CD4-positive, alpha-beta T cell treated with Interleukin-15 for 1 hour (primary cell): ENCODE measurements around the gene CD101.

Experiments
- DNase-seq: peaks from one replicate; pipeline ENCODE4 v3.0.0-alpha.2; 2020

Gene CD101

DNA sequence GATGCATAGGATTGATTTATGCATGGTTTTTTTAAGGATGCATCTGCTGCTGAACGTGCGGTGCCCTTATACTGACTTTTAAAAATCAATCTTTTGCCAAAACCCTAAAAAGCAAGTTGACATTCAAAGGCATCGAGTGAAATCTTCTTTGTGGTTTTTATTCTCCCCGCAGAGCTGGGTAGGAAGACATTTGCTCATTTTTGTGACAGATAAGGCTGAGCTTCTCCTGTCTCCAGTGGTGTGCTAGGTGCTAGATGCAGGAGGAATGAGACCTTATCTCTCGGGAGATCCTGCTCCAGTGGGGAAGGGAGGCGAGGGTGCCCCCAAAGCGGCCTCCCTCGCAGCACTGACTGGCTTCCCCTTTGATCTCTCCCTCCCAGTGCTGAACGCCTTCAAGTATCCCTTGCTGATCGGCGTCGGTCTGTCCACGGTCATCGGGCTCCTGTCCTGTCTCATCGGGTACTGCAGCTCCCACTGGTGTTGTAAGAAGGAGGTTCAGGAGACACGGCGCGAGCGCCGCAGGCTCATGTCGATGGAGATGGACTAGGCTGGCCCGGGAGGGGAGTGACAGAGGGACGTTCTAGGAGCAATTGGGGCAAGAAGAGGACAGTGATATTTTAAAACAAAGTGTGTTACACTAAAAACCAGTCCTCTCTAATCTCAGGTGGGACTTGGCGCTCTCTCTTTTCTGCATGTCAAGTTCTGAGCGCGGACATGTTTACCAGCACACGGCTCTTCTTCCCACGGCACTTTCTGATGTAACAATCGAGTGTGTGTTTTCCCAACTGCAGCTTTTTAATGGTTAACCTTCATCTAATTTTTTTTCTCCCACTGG lies 14.9 kb upstream of the CD101 start:
- DNase-seq: no peak

DNA sequence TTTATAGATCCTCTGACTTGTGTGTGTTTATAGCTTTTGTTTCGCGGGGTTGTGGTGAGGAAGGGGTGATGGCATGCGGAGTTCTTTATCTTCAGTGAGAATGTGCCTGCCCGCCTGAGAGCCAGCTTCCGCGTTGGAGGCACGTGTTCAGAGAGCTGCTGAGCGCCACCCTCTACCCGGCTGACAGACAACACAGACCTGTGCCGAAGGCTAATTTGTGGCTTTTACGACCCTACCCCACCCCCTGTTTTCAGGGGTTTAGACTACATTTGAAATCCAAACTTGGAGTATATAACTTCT lies 14.4 kb upstream of the CD101 start:
- peak; percentile 70 for DNase-seq

DNA sequence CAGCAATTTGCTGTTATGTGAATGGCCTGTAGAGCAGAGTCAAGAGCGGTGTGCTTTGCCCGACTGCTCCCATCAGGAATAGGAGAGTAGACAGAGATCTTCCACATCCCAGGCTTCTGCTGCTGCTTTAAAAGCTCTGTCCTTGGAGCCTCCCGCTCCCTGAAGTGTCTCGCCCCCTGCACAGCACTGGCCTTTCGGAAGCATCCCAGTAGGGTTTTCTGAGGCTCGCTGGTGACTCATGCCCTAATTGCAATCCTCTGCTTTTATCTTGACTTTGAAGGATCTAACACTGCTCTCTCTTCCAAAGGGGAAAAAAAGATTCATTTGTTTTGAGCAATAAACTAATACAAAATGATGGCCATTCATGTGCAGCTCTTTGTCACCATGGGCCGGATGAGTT lies 13.3 kb upstream of the CD101 start:
- no peak for DNase-seq

DNA sequence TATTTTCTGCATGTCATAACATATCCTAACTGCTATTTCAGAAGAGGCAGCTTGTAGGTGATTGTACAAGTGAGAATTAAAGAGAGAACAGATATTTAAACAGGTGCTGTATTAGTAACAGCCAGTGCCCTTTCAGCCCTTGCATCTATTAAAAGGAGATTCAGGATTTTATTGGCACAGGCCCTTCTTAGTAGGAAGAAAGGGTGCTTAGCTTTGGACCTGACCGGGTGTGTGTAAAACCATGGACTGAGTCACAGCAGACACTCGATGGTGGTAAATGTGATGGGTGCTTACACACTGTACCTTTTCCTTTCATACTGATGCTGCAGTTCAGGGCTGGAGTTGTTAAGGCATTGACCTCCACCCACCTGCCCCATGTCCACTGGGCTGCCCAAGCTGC lies 12.7 kb upstream of the CD101 start:
- no peak for DNase-seq

DNA sequence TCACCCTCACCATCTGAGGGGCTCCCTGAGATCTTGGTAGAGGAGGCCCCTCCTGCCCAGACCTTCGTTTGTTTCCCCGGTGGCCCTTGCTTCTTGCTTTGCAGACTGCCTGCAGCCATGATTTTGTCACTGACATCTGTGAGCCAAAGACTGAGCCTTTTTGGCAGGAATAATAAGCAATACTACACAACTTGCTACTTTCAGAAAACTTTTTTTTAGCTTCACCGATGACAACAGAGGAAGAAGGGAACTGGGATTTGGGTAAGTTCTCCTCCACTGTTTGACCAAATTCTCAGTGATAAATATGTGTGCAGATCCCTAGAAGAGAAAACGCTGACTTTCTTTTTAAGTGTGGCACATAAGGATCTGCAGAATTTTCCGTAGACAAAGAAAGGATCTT lies 11.7 kb upstream of the CD101 start:
- DNase-seq: no peak

DNA sequence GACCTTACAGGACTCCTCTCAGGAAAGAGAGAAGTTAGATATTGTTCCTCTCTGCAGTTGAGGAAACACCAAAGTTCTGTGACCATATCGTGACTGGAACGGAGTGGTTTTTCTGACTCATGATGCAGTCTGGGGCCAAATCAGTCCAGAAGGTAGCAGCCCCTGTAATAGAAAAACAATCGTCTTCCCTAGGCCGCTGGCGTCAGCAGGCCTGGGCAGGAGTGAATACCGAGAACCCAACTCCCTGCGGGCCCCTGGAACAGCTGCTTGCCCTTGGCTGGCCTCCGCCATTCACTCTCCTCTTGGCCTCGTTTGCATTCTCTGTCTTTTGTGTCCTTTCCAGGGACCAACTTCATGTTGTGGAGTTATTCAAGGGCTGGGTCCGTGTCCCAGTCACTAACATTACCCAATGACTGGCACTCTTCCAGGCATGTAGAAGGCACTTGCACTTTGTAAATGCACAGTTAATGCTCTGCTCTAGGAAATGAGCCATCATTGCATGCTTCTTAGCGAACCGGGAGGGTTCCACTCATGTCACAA lies 10.9 kb upstream of the CD101 start:
- DNase-seq: no peak

DNA sequence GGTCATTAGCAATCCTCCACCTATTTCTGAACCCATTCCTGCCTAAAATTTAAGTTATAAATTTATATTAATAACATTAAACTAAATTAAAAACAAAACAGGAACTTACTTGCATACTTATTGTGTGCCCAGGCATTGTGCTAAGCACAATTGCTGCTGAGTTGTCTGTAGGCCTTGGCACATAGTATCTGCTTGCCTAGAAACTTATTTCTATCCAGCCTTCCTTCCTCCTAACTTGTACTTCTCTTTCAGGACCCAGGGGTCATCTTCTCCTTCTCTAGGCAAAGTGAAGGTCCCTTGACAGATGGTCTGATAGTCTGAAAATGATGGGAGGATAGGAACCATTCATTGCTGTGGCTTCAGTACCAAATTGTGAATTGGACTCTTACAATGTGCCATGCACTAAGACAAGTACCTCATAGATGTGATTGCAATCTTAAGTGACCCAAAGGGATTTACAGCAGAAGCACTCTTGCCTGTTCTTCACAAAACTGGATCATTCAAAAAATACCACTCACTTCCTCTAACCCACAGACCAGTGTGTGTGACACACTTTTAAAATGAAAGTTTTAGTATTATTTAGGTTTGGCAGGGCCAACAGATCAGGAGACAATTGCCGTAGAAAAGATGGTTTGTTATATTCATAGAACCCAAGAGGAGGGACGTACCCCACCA lies 10.3 kb upstream of the CD101 start:
- no peak for DNase-seq

DNA sequence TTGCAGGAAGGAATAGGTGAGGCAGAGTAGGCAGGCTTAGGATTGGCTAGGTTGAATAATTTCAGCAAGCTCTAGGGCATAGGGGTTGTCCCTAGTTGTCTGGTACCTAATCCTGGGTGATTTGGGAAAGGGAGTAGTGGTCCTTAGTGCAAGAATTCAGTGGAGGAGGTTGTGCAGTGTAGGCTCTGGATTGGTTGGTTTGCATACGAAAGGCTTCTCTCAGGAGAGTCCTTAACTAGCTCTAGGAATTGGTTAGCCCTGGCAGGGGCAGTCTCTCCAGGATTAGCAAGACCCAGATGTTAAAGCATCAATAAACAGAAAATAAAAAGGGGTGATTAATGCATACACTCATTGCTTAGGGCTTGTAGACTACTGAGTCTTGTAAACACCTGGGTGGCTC lies 9.6 kb upstream of the CD101 start:
- no peak for DNase-seq

DNA sequence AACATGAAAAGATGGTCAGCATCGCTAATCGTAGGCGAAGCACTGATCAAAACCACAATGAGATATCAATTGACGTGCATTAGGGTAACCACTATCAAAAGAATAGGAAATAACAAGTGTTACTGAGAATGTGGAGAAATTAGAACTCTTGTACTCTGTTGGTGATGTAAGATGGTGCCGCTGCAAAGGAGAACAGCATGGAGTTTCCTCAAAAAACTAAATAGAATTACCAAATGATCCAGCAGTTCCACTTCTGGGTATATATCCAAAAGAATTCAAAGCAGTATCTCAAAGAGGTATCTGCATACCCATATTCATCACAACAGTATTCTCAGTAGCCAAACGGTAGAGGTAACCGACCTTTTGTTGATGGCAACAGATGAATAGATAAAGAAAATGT lies 8.3 kb upstream of the CD101 start:
- DNase-seq: no peak

DNA sequence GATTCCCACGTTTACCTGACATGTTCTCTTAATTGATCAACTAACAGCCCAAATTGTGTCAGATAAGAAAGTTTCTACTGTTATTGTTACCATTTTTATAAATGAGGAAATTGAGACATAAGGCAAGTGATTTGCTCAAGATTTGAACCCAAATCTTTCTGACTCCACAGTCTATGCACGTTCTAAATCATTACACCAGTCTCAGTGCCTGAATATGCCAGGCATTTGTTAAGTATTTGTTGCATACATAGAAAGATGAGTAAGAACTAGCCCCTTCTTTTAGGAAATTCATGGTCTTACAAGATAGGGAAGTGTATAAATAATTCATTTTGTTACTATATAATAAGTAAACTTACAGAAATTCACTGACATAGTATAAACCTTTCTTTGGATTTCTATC lies 7.1 kb upstream of the CD101 start:
- no peak for DNase-seq

DNA sequence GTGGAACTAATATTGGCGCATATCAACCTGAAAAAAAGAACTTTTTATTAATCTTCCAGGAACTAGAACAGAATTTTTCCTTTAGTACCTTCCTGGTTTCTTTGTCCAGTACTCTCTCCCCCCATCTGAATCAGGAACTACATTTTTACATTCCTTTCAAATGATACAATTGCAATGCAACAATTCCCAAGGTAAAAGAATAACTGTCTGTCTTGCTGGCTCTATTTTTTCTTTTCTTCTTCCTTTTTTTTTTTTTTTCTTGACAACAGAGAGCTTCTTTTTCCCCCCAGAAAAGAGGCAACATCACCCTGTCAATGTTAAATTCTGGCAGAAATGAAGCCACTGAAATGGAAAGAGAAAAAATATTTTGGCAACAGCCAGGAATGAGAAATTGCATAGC lies 4.5 kb upstream of the CD101 start:
- DNase-seq: no peak

DNA sequence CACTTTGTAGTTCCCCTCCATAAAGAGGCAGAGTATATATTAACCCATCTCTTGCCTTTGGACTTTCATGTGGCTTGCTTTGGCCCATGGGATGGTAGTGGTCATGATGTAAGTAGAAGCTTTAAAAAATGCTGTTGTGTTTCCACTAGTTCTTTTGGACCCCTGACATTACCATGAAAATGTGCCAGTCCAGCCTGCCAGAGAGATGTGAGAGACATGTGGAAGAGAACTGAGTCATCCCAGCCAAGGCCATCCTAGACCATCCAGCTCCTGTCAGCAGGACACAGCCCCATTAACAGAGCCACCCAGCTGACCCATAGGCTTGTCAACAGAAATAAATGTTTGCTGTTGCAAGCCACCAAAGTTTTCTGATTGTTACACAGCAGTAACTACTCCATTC lies 3.9 kb upstream of the CD101 start:
- no peak for DNase-seq

DNA sequence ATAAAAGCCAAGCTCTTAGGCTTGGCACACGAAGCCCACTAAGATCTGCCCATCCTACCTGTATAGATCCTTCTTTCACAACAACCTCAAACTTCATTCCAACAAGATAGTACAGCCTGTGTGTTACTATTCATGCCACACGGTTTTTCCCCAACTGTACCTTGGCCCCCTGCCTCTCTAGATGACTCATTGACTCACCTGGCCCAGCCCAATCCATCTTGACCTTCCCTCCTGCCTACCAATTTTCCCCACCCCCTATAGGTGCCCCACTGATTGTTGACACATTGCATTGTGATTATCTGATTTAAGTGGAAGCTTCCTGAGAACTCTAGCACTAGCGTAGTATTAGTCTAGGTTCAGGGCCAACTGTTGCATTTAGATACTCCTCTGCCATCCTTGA lies 2.0 kb upstream of the CD101 start:
- DNase-seq: no peak

DNA sequence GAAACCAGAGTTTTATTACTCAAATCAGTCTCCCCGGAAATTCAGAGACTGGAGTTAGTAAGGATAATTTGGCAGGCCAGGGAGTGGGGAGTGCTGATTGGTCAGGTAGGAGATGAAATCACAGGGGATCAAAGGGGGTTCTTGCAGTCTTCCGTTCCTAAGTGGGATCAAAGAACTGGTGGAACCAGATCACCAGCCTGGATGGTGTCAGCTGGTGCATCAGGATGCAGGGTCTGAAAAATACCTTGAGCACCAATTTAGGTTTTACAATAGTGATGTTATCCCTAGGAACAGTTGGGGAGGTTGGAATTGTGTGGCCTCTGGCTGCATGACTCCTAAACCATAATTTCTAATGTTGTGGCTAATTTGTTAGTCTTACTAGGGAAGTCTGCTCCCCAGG lies 1.4 kb upstream of the CD101 start:
- no peak for DNase-seq

DNA sequence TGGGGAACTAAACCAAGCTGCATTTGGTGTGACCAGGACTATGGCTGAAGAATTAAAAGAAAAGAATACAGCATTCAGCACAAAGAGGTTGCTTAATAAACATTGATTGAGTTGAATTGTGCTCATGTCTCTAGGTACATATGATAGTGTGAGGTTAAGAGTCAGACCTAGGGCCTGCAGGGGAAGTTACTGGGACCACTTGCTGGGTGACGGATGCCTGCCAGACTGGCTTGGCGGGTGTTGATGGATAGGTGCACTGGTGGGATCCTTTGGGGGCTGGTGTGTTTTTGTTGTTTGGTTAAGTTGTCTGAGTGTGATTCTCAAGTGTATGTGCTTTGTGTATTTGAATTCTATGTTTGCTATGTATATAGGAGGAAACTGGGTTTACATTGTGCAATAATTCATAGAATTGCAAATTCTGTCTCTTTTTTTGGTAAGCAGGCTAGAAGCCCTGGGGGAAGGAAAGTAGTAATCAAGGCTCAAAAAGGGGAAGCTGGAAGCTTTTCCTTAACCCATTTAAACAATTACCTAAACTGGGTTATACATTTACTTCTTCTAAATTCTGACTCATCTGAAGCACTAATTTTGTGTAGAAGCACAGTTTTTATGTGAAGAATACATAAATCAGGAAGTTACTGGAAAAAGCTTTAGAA lies 1.8 kb downstream of the CD101 start:
- DNase-seq: no peak

DNA sequence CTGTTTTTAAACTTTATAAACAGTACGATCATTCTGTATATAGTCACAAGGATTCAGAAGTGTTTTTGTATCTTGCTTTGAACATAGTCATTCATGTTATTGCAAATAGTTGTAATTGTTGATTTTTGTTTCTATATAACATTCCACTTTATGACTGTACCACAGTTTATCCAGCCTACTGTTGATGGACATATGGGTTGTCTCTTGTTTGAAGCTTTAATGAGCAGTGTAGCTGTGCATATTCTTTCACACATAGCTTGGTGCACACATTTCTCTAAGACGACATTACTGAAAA lies 6.1 kb downstream of the CD101 start:
- no peak for DNase-seq

DNA sequence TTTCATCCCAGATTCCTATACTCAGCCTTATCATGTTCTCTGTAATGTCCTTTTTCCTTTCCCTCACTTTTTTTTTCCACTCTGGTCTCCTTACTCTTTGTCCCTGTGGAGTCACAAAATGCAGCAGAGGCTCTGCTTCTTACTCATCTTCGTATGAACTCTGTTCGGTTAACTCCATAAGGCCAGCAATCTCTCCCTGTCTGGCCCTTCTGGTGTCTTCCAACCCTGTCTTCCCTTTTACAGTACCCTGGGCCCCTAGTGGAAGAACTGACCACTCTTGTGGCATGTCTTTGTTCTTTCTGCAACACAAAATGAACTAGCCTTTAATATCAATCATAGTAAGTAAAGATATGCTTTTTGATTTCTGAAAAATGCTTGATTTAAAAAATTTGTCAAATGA lies 7.1 kb downstream of the CD101 start:
- DNase-seq: no peak

DNA sequence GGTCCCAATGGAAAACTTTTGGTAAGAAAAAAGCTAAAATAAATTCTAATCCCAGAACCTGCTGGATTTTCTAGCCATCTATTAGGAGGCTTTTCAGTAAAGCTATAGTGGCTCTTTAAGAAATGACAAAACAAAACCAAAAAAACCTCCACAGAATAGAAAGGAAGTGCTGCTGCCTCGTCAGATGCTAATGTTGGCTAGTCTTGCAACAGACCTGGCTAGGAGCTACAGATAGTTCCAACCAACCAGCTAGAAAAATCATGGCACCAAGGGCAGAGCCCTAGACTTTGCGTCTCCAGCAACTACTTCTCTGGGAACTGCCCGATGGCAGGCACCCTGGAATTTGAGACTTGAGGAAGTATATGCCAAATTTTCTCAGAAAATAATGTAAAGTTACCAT lies 7.6 kb downstream of the CD101 start:
- no peak for DNase-seq

DNA sequence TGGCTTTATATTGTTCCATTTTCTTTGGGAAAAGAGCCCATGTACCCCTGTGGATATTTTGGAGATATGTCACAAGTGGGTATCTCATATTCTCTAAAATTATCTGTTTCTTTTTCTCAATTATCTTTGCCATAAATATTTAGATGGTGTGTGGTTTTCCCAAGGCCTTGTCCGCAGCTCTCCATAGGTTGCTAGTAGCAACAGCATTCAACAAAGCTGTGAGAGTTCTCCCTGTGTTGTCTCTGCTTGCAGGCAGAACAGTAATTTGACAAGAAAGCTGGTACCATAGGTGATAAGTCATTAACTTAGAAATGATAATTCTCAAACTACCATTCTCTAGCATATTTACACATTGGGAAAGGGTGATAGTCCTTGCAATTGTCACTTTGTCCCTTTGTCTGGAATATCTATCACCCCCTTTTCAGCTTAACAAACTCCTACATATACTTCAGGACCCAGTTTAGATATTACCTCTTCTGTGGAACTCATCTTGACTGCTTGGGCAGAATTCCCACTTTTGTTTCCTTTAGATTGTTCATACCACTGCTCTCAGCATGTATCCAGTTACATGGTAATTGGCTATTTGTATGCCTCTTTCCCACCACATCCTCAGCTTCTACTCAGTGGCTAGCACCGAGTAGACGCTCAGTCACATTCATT lies 8.9 kb downstream of the CD101 start:
- DNase-seq: no peak

DNA sequence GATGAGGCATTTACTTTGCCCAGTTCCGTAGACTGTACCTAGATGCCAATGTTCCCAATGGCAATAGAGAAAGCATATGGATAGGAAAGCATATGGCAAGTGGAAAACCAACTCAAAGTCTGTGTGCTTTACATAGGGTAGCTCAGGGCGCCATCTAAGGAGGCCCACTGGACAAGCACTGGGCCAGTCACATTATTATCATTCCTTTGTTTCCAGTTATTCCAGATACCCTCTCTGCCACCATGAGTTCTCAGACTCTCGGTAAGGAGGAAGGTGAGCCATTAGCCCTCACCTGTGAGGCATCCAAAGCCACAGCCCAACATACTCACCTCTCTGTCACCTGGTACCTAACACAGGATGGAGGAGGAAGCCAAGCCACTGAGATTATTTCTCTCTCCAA lies 9.8 kb downstream of the CD101 start:
- no peak for DNase-seq

DNA sequence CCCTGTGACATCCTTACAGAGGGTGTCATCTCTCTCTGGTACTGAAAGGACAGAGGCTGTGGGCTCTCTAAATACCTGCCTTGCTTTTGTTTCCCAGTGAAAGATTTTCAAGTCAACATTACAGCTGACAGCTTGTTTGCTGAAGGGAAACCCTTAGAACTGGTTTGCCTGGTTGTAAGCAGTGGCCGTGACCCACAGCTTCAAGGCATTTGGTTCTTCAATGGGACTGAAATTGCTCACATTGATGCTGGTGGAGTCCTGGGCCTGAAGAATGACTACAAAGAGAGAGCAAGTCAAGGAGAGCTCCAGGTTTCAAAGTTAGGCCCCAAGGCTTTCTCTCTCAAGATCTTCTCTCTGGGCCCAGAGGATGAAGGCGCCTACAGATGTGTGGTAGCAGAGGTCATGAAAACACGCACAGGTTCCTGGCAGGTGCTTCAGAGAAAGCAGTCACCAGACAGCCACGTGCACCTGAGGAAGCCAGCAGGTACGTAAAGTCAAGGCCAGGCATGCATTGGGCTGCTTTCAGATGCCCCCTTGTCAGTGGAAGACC lies 11.8 kb downstream of the CD101 start:
- DNase-seq: no peak

DNA sequence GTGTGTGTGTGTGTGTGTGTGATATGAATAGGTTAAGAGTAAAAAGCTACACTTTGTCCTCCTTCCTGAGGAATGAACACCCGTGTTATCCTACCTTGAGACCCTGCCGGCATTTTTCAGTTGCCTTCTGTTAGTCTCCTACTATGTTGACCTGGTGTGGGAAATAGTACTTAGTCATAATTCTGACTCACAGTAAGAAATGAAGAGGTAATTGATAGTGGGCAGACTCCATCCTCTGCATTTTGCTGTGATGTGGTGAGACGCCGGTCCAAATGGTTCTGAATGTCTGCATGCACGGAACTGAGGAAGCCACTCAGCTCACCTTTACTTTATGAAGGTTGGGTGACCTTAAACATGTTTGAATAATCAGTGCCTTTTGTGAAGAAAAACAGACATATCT lies 12.6 kb downstream of the CD101 start:
- DNase-seq: no peak

DNA sequence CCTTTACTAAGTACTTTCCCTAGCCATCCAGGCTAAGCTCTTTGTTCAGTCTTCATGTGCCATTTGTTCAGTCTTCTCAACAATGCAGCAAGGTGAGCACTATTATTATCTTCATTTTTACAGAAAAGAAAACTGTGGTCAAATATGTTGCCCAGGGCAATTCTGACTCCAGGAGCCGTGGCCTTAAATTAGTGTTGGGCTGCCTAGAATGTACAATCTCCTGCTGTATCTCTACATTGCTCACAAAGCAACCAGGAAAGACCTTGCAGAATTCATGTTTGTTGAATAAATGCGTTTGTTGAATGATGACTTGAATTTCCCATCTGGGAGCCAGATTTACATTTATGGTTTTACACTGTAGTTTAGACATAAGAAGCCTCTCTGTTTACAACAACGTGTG lies 14.2 kb downstream of the CD101 start:
- DNase-seq: no peak

DNA sequence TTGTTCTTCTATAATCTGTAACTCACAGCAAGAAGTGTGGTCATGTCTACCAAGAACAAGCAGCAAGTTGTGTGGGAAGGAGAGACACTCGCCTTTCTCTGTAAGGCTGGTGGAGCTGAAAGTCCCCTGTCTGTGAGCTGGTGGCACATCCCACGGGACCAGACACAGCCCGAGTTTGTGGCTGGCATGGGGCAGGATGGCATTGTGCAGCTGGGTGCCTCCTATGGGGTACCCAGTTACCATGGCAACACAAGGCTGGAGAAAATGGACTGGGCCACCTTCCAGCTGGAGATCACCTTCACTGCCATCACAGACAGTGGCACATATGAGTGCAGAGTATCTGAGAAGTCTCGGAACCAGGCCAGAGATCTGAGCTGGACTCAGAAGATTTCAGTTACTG lies 15.5 kb downstream of the CD101 start:
- DNase-seq: no peak
